Upper lobe of right lung (tissue), 1 donor: Measurements from ENCODE around the gene ARID1B. TPM values are rescaled to one million over a fixed set of nuclear protein-coding genes. Genes with fewer than 3 reads are reported as not detected.

Source experiments
- ATAC-seq: fragments of 200-7000 bp; cut with Tn5 transposase; one replicate; pipeline ENCODE4 v1.9.1; 2020; ENCODE audit warnings: mild to moderate bottlenecking, moderate library complexity
- DNase-seq: peaks from one replicate; pipeline ENCODE4 v3.0.0-alpha.2; 2020
- H3K27ac ChIP-seq: fragments of 200-600 bp; one replicate; pipeline ENCODE4 v1.8.0; 2022
- H3K27me3 ChIP-seq: fragments of 200-600 bp; one replicate; pipeline ENCODE4 v1.8.0; 2022; ENCODE audit warnings: mild to moderate bottlenecking
- H3K36me3 ChIP-seq: fragments of 200-600 bp; one replicate; pipeline ENCODE4 v1.8.0; 2022
- H3K4me1 ChIP-seq: fragments of 200-600 bp; one replicate; pipeline ENCODE4 v1.8.0; 2022
- H3K4me3 ChIP-seq: fragments of 200-600 bp; one replicate; pipeline ENCODE4 v1.8.0; 2022; ENCODE audit warnings: mild to moderate bottlenecking
- H3K9me3 ChIP-seq: fragments of 200-600 bp; one replicate; pipeline ENCODE4 v1.8.0; 2022
- intact Hi-C: fragments of 100-400 bp; cut with DNase I; formaldehyde crosslinking; loops from one replicate; pipeline ENCODE4 v1.11.0; 2022
- total RNA-seq: library from RNA; stranded (reverse); fragmentation: NEBNext Ultra II Directional; extraction: Animal tissue kit (Norgen Biotek cat#: 25700); gene quantifications from one replicate; pipeline ENCODE4 v1.2.1, GENCODE V29; 2021
- TF ChIP-seq, protein P1 (sequence below): fragments of 200-600 bp; IDR thresholded peaks from one replicate; pipeline ENCODE4 v1.8.0; 2022; ENCODE audit warnings: antibody characterized with exemption
- donor health status: DM: no; HTN: yes; CAD: no; lungs with severe emphysema.

Gene ARID1B
- total RNA-seq, 1 donor from 2014 or later, result 80.4 TPM

GRCh38 chr6:156756630-156757610, 20.3 kb upstream of the ARID1B start:
- H3K27me3 ChIP-seq, result no peaks in the 10 kb centered on the region
- no peak overlapping the region for H3K4me3 ChIP-seq
- H3K36me3 ChIP-seq, result no peaks in the 10 kb centered on the region
- no peaks in the 10 kb centered on the region for H3K9me3 ChIP-seq
- H3K27ac ChIP-seq, result no peak overlapping the region
- TF ChIP-seq, protein P1, sequence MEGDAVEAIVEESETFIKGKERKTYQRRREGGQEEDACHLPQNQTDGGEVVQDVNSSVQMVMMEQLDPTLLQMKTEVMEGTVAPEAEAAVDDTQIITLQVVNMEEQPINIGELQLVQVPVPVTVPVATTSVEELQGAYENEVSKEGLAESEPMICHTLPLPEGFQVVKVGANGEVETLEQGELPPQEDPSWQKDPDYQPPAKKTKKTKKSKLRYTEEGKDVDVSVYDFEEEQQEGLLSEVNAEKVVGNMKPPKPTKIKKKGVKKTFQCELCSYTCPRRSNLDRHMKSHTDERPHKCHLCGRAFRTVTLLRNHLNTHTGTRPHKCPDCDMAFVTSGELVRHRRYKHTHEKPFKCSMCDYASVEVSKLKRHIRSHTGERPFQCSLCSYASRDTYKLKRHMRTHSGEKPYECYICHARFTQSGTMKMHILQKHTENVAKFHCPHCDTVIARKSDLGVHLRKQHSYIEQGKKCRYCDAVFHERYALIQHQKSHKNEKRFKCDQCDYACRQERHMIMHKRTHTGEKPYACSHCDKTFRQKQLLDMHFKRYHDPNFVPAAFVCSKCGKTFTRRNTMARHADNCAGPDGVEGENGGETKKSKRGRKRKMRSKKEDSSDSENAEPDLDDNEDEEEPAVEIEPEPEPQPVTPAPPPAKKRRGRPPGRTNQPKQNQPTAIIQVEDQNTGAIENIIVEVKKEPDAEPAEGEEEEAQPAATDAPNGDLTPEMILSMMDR, result no peak
- intact Hi-C loops, result no loop called here
- ATAC-seq (peak; percentile 28), DNase-seq (no peak)
- no peaks in the 10 kb centered on the region for H3K4me1 ChIP-seq

GRCh38 chr6:156757849-156758248, 19.3 kb upstream of the ARID1B start:
- no peaks in the 10 kb centered on the region for H3K27me3 ChIP-seq
- H3K36me3 ChIP-seq, result no peaks in the 10 kb centered on the region
- intact Hi-C loops, result no loop called here
- TF ChIP-seq, protein P1, result no peak
- no peak for ATAC-seq
- H3K27ac ChIP-seq, result no peak overlapping the region
- H3K4me1 ChIP-seq, result no peaks in the 10 kb centered on the region
- no peaks in the 10 kb centered on the region for H3K9me3 ChIP-seq
- DNase-seq, result no peak
- no peak overlapping the region for H3K4me3 ChIP-seq

GRCh38 chr6:156760377-156760776, 16.8 kb upstream of the ARID1B start:
- Histone ChIP-seq H3K9me3 (no peaks in the 10 kb centered on the region), H3K27me3 (no peaks in the 10 kb centered on the region), H3K27ac (no peak overlapping the region), H3K4me1 (no peaks in the 10 kb centered on the region), H3K36me3 (no peaks in the 10 kb centered on the region), H3K4me3 (no peak overlapping the region)
- no peak for DNase-seq
- ATAC-seq, result no peak
- intact Hi-C loops, result no loop called here
- TF ChIP-seq, protein P1, result no peak

- no peaks in the 10 kb centered on the region for H3K9me3 ChIP-seq
- intact Hi-C loops, result no loop called here
- DNase-seq (no peak), ATAC-seq (no peak)
- no peaks in the 10 kb centered on the region for H3K27me3 ChIP-seq
- no peaks in the 10 kb centered on the region for H3K36me3 ChIP-seq
- H3K4me1 ChIP-seq, result no peaks in the 10 kb centered on the region
- TF ChIP-seq, protein P1, result no peak
- no peak overlapping the region for H3K27ac ChIP-seq
- H3K4me3 ChIP-seq, result no peak overlapping the region
Measured at GRCh38 chr6:156762547-156762946, 14.6 kb upstream of the ARID1B start.

DNA sequence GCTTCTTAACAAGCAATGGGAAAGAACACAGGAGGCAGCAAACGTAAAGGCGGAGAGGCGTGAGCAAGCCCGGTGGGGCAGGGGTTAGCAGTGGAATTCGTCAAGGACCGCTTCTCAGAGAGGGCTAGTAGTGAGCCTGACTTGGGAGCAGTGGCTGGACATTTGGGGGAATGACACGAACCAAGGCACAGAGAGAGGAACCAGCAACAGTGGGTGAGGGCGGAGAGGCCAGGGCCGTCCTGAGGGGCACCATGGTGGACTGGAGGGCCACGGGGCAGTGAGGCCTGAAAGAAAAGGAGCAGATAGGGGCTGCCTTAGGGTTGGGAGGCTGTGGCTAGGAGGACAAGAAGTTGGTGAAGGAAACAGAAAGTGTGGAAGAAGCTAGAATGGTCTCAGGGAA, 12.1 kb upstream of the ARID1B start:
- Histone ChIP-seq H3K27ac (no peak overlapping the region), H3K9me3 (no peaks in the 10 kb centered on the region), H3K27me3 (no peaks in the 10 kb centered on the region), H3K4me3 (no peak overlapping the region), H3K36me3 (no peaks in the 10 kb centered on the region), H3K4me1 (no peaks in the 10 kb centered on the region)
- intact Hi-C loops, result no loop called here
- no peak for ATAC-seq
- TF ChIP-seq, protein P1, result no peak
- no peak for DNase-seq
